ENCODE measurements around the gene CEMIP.

DNA sequence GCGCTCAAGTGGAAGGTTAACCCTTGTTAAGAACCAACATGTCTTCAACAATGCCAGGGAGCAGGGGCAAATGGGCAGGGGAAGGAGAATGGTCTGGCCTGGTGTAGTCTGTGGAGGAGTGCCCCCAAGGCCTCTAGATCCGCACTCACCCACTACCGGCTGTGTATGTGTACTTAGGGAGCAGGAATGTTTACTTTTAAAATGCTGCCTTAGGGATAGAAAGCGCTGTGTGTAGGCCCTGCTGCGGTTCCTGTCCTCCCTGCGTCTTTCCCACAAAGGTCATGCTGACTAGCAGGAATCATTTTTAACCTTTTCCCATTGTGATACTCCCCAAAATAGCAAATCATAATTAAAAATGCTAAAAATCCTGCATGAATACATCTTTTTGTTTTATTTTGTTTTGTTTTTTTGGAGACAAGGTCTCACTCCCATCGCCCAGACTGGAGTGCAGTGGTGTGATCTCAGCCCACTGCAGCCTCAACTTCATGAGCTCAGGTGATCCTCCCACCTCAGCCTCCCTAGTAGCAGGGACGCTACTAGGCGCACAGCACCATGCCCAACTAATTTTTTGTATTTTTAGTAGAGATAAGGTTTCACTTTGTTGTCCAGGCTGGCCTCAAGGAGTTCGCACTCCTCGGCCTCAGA, 35.9 kb upstream of the CEMIP start:
- TF ChIP-seq, protein P1, sequence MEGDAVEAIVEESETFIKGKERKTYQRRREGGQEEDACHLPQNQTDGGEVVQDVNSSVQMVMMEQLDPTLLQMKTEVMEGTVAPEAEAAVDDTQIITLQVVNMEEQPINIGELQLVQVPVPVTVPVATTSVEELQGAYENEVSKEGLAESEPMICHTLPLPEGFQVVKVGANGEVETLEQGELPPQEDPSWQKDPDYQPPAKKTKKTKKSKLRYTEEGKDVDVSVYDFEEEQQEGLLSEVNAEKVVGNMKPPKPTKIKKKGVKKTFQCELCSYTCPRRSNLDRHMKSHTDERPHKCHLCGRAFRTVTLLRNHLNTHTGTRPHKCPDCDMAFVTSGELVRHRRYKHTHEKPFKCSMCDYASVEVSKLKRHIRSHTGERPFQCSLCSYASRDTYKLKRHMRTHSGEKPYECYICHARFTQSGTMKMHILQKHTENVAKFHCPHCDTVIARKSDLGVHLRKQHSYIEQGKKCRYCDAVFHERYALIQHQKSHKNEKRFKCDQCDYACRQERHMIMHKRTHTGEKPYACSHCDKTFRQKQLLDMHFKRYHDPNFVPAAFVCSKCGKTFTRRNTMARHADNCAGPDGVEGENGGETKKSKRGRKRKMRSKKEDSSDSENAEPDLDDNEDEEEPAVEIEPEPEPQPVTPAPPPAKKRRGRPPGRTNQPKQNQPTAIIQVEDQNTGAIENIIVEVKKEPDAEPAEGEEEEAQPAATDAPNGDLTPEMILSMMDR (IDR thresholded peaks at IDR 0.05) = no peak
- TF ChIP-seq POLR2A (IDR thresholded peaks at IDR 0.05) = no peak
